HCT116 (cell line): Measurements from ENCODE around the gene RWDD3. TPM values are rescaled to one million over a fixed set of nuclear protein-coding genes. Genes with fewer than 3 reads are reported as not detected.

Experiments used
- ATAC-seq: fragments of 200-7000 bp; cut with Tn5 transposase; 2 replicates; pipeline ENCODE4 v1.9.1; 2020; ENCODE audit warnings: mild to moderate bottlenecking, moderate library complexity
- BruUV-seq: library from RNA; stranded (reverse); fragments of 400-500 nt; replicated peaks from 2 replicates; lab custom pipeline; 2021; lab: Mats Ljungman, UMichigan
- CTCF ChIA-PET: fragments of 300-600 bp; sonication (Branson Sonifier 250); formaldehyde crosslinking; loops from one replicate; lab custom pipeline; 2021; ENCODE audit warnings: antibody characterized with exemption; lab: Charles Lee
- POLR2A ChIA-PET: fragments of 300-600, 350-600 bp; sonication (Branson Sonifier 250); formaldehyde crosslinking; loops from one replicate; lab custom pipeline; 2021; ENCODE audit warnings: antibody characterized with exemption; lab: Charles Lee
- RAD21 ChIA-PET, 2 experiments: fragments of 300-600 bp; sonication (Branson Sonifier 250); formaldehyde crosslinking; loops; one replicate each; lab custom pipeline; 2023; ENCODE audit warnings: low total read pairs in 2 of 2; ENCODE audit not compliant: uncharacterized antibody in 2 of 2, unreplicated experiment in 2 of 2, low non-redundant PET in 1 of 2; lab: Charles Lee
- DNase-seq: peaks from one replicate; pipeline ENCODE4 v3.0.0-alpha.2; 2010; ENCODE audit warnings: low read depth, low spot score
- H2AFZ ChIP-seq: fragments of 200-600 bp; shearing (Covaris generic), sonication (generic); 2 replicates; pipeline ENCODE4 v1.6.1; 2017; ENCODE audit warnings: low read depth, mixed run types, mixed read lengths, antibody characterized with exemption, low read length; ENCODE audit not compliant: poor library complexity, severe bottlenecking
- H3K27ac ChIP-seq: 2 replicates; pipeline ENCODE4 v1.5.1; 2012; ENCODE audit warnings: low read depth, low read length
- H3K27me3 ChIP-seq: fragments of 200-600 bp; sonication (generic); 2 replicates; pipeline ENCODE4 v1.6.1; 2016; ENCODE audit warnings: mixed run types, low read length, mixed read lengths; ENCODE audit not compliant: insufficient read depth
- H3K36me3 ChIP-seq, 2 experiments: fragments of 200-500 bp in 1 of 2; fragments of 200-600 bp in 1 of 2; sonication (Bioruptor generic) in 1 of 2; sonication (generic) in 1 of 2; 2 replicates each; pipeline versions ENCODE4 v1.5.1 to v1.6.1; 2014 to 2016; ENCODE audit warnings: low read length in 2 of 2, inconsistent platforms in 1 of 2, mixed read lengths in 1 of 2, mixed run types in 1 of 2; ENCODE audit not compliant: insufficient read depth in 2 of 2, control insufficient read depth in 1 of 2
- H3K4me1 ChIP-seq, 2 experiments: fragments of 200-600 bp in 1 of 2; sonication (generic) in 1 of 2; 2 replicates each; pipeline versions ENCODE4 v1.5.1 to v1.6.1; 2012 to 2017; ENCODE audit warnings: low read length in 2 of 2, inconsistent platforms in 1 of 2, mild to moderate bottlenecking in 1 of 2, mixed read lengths in 1 of 2, mixed run types in 1 of 2, moderate library complexity in 1 of 2; ENCODE audit not compliant: insufficient read depth in 2 of 2, control insufficient read depth in 1 of 2
- H3K4me2 ChIP-seq: fragments of 200-600 bp; sonication (generic); 2 replicates; pipeline ENCODE4 v1.6.1; 2017; ENCODE audit warnings: mixed run types, low read length, mixed read lengths
- H3K4me3 ChIP-seq, 2 experiments: fragments of 200-600 bp in 1 of 2; sonication (generic) in 1 of 2; replicated peaks in 1 of 2; 2 replicates each; pipeline ENCODE4 v1.5.1; 2011 to 2016; ENCODE audit warnings: low read length in 2 of 2, control low read depth in 1 of 2, low read depth in 1 of 2, mild to moderate bottlenecking in 1 of 2, mixed read lengths in 1 of 2, mixed run types in 1 of 2
- H3K79me2 ChIP-seq: fragments of 200-600 bp; sonication (generic); 2 replicates; pipeline ENCODE4 v1.6.1; 2017; ENCODE audit warnings: mild to moderate bottlenecking, mixed run types, low read length, moderate library complexity, mixed read lengths; ENCODE audit not compliant: insufficient read depth
- H3K9ac ChIP-seq: fragments of 200-600 bp; sonication (generic); 2 replicates; pipeline ENCODE4 v1.6.1; 2016; ENCODE audit warnings: low read length, mixed read lengths
- H3K9me2 ChIP-seq: fragments of 200-600 bp; sonication (generic), shearing (Covaris generic); 2 replicates; pipeline ENCODE4 v1.6.1; 2017; ENCODE audit warnings: mixed run types, mild to moderate bottlenecking, moderate library complexity; ENCODE audit not compliant: insufficient read depth
- H3K9me3 ChIP-seq, 2 experiments: fragments of 200-500 bp in 1 of 2; fragments of 200-600 bp in 1 of 2; sonication (Bioruptor generic) in 1 of 2; sonication (generic) in 1 of 2; 2 replicates each; pipeline ENCODE4 v1.6.1; 2014 to 2017; ENCODE audit warnings: low read length in 2 of 2, mixed read lengths in 2 of 2, inconsistent platforms in 1 of 2, low read depth in 1 of 2, mild to moderate bottlenecking in 1 of 2, mixed run types in 1 of 2, moderate library complexity in 1 of 2; ENCODE audit not compliant: control insufficient read depth in 1 of 2, insufficient read depth in 1 of 2
- H4K20me1 ChIP-seq: fragments of 200-600 bp; sonication (generic), shearing (Covaris generic); 2 replicates; pipeline ENCODE4 v1.6.1; 2017; ENCODE audit warnings: mixed run types, mild to moderate bottlenecking, moderate library complexity; ENCODE audit not compliant: insufficient read depth
- CBX3 ChIP-seq: IDR thresholded peaks from 2 replicates; pipeline ENCODE4 v1.6.1; 2012; ENCODE audit warnings: low read depth
- CTCF ChIP-seq, 3 experiments: fragments of 200-600 bp in 1 of 3; sonication (generic) in 1 of 3; IDR thresholded peaks in 2 of 3; conservative IDR thresholded peaks in 1 of 3; 2 replicates each; pipeline ENCODE4 v1.5.1; 2012 to 2017; ENCODE audit warnings: low read depth in 2 of 3, low read length in 2 of 3, antibody characterized with exemption in 1 of 3, borderline replicate concordance in 1 of 3, control low read depth in 1 of 3, mild to moderate bottlenecking in 1 of 3, mixed read lengths in 1 of 3, mixed run types in 1 of 3, moderate library complexity in 1 of 3; ENCODE audit not compliant: insufficient read depth in 1 of 3
- ELF1 ChIP-seq: IDR thresholded peaks from 2 replicates; pipeline ENCODE4 v1.6.1; 2012; ENCODE audit warnings: low read depth, borderline replicate concordance
- EZH2 ChIP-seq: fragments of 200-600 bp; sonication (generic); IDR thresholded peaks from 2 replicates; pipeline ENCODE4 v1.6.1; 2017; ENCODE audit warnings: antibody characterized with exemption, mixed run types
- FOSL1 ChIP-seq: IDR thresholded peaks from 2 replicates; pipeline ENCODE4 v1.6.1; 2012; ENCODE audit warnings: low read depth
- JUND ChIP-seq: IDR thresholded peaks from 2 replicates; pipeline ENCODE4 v1.6.1; 2012
- MAX ChIP-seq: IDR thresholded peaks from 2 replicates; pipeline ENCODE4 v1.6.1; 2012
- POLR2AphosphoS5 ChIP-seq: IDR thresholded peaks from 2 replicates; pipeline ENCODE4 v1.6.1; 2011; ENCODE audit warnings: mild to moderate bottlenecking, low read depth, low read length, moderate library complexity
- RAD21 ChIP-seq: IDR thresholded peaks from 2 replicates; pipeline ENCODE4 v1.6.1; 2012; ENCODE audit warnings: low read depth, mild to moderate bottlenecking
- SIN3A ChIP-seq: IDR thresholded peaks from 2 replicates; pipeline ENCODE4 v1.6.1; 2012; ENCODE audit warnings: low read depth
- SP1 ChIP-seq: IDR thresholded peaks from 2 replicates; pipeline ENCODE4 v1.6.1; 2012; ENCODE audit warnings: low read depth
- SRF ChIP-seq: IDR thresholded peaks from 2 replicates; pipeline ENCODE4 v1.6.1; 2012; ENCODE audit warnings: low read depth
- YY1 ChIP-seq: IDR thresholded peaks from 2 replicates; pipeline ENCODE4 v1.6.1; 2011; ENCODE audit warnings: low read length, low read depth, moderate library complexity, mild to moderate bottlenecking; ENCODE audit not compliant: insufficient replicate concordance; ENCODE audit errors: extremely low read depth
- ZBTB33 ChIP-seq: IDR thresholded peaks from 2 replicates; pipeline ENCODE4 v1.6.1; 2011; ENCODE audit warnings: mild to moderate bottlenecking, low read length, moderate library complexity; ENCODE audit not compliant: insufficient replicate concordance; ENCODE audit errors: extremely low read depth
- intact Hi-C: fragments of 100-400 bp; cut with micrococcal nuclease; formaldehyde crosslinking; loops from 2 replicates; pipeline ENCODE4 v1.10.0; 2022
- total RNA-seq: library from RNA; stranded (reverse); gene quantifications from one replicate; pipeline ENCODE4 v1.2.1, GENCODE V29; 2021; ENCODE audit not compliant: unreplicated experiment

The RWDD3 gene
- total RNA-seq, 1 experiment from 2014 or later = 12.4 TPM

GRCh38 chr1:95229037-95229436, 5.0 kb upstream of the RWDD3 start:
- Histone ChIP-seq H3K9me3 (no peaks in the 10 kb centered on the region), H3K79me2 (no peaks in the 10 kb centered on the region), H3K27ac (no peak overlapping the region), H4K20me1 (no peaks in the 10 kb centered on the region), H3K27me3 (no peaks in the 10 kb centered on the region), H3K36me3 (no peaks in the 10 kb centered on the region), H3K4me2 (no peak overlapping the region), H3K9me2 (no peaks in the 10 kb centered on the region), H3K9ac (no peak overlapping the region), H3K4me1 (peaks cover 5 to 7% of the 10 kb centered on the region in 2 experiments; a peak in 3 of 4 replicates), H3K4me3 (no peak overlapping the region), H2AFZ (no peak overlapping the region)
- DNase-seq = no peak
- intact Hi-C loops = no loop called here
- ChIA-PET RAD21 (no interaction called here), CTCF (no interaction called here), POLR2A (no interaction called here)
- no peak for ATAC-seq
- BruUV-seq = no TSS peak
- no peak for TF ChIP-seq SP1
- no peak for TF ChIP-seq POLR2AphosphoS5
- no peak for TF ChIP-seq MAX
- no peak for TF ChIP-seq CTCF (IDR thresholded peaks at IDR 0.05 in 2 of 3, conservative IDR thresholded peaks at IDR 0.05 in 1 of 3; ENCODE audit: borderline replicate concordance in 1 of 3, insufficient read depth in 1 of 3, low read depth in 2 of 3, low read length in 2 of 3)
- no peak for TF ChIP-seq ZBTB33
- no peak for TF ChIP-seq SRF
- TF ChIP-seq JUND = no peak
- TF ChIP-seq SIN3A = no peak
- no peak for TF ChIP-seq EZH2
- TF ChIP-seq CBX3 = no peak
- no peak for TF ChIP-seq YY1
- no peak for TF ChIP-seq FOSL1
- TF ChIP-seq RAD21 = no peak
- TF ChIP-seq ELF1 = no peak
